Esophagus muscularis mucosa (tissue), 4 donors: ENCODE data around the gene RP9. TPM values are rescaled to one million over a fixed set of nuclear protein-coding genes. Genes with fewer than 3 reads are reported as not detected.

Experiments used
- DNase-seq: peaks from one replicate; pipeline ENCODE4 v3.0.0-alpha.2; 2017; ENCODE audit errors: extremely low spot score
- H3K27ac ChIP-seq, 4 donors: fragments of 200-600 bp; sonication (generic); replicated peaks in 1 of 4; 1 replicate in 3 of 4; 2 replicates in 1 of 4; pipeline ENCODE4 v1.5.1; 2016 to 2019; ENCODE audit warnings: mild to moderate bottlenecking in 1 of 4
- H3K27me3 ChIP-seq, 4 donors: fragments of 200-600 bp; sonication (generic); one replicate each; pipeline versions ENCODE4 v1.5.1 to v1.6.0; 2016 to 2019
- H3K36me3 ChIP-seq, 4 donors: fragments of 200-600 bp; sonication (generic); one replicate each; pipeline ENCODE4 v1.5.1; 2016 to 2019
- H3K4me1 ChIP-seq, 4 donors: fragments of 200-600 bp; sonication (generic); one replicate each; pipeline ENCODE4 v1.5.1; 2016 to 2019
- H3K4me3 ChIP-seq, 4 donors: fragments of 200-600 bp; sonication (generic); 1 replicate in 2 of 4; 2 replicates in 2 of 4; pipeline ENCODE4 v1.5.1; 2016 to 2019; ENCODE audit warnings: mild to moderate bottlenecking in 4 of 4, moderate library complexity in 1 of 4
- H3K9me3 ChIP-seq, 4 donors: fragments of 200-600 bp; sonication (generic); 1 replicate in 3 of 4; 2 replicates in 1 of 4; pipeline ENCODE4 v1.5.1; 2016 to 2019
- EP300 ChIP-seq: sonication (generic); formaldehyde crosslinking; IDR thresholded peaks from one replicate; pipeline ENCODE4 v1.6.1; 2017; ENCODE audit warnings: antibody characterized with exemption
- POLR2A ChIP-seq: fragments of 450-650 bp; IDR thresholded peaks from one replicate; pipeline ENCODE4 v1.6.1; 2017; ENCODE audit warnings: antibody characterized with exemption, moderate library complexity, mild to moderate bottlenecking, low read depth
- POLR2AphosphoS5 ChIP-seq, 2 donors: sonication (generic); formaldehyde crosslinking; IDR thresholded peaks; one replicate each; pipeline ENCODE4 v1.6.1; 2017; ENCODE audit warnings: antibody characterized with exemption in 2 of 2
- WGBS: methylation state at CpG from one replicate; pipeline ENCODE4 v1.1.5; 2018; 5-methylcytosine and 5-hydroxymethylcytosine counted together
- intact Hi-C: fragments of 100-400 bp; cut with DNase I; formaldehyde crosslinking; loops from one replicate; pipeline ENCODE4 v1.15.1; 2023
- total RNA-seq, 4 donors: library from RNA; depleted of rRNA; stranded (reverse); fragments of >200 nt; gene quantifications; one replicate each; pipeline versions ENCODE4 v1.1.0 to v1.2.1, GENCODE V29; 2016
- TF ChIP-seq, protein P1 (sequence below), 3 experiments: fragments of 200-600 bp in 2 of 3; fragments of 450-650 bp in 1 of 3; sonication (generic) in 2 of 3; IDR thresholded peaks; one replicate each; pipeline ENCODE4 v1.5.1; 2017 to 2019; ENCODE audit warnings: antibody characterized with exemption in 3 of 3, mild to moderate bottlenecking in 2 of 3, moderate library complexity in 1 of 3

RP9 gene
- total RNA-seq, 4 donors from 2014 or later = 7.6 to 11.5 (median 10.1) TPM

DNA sequence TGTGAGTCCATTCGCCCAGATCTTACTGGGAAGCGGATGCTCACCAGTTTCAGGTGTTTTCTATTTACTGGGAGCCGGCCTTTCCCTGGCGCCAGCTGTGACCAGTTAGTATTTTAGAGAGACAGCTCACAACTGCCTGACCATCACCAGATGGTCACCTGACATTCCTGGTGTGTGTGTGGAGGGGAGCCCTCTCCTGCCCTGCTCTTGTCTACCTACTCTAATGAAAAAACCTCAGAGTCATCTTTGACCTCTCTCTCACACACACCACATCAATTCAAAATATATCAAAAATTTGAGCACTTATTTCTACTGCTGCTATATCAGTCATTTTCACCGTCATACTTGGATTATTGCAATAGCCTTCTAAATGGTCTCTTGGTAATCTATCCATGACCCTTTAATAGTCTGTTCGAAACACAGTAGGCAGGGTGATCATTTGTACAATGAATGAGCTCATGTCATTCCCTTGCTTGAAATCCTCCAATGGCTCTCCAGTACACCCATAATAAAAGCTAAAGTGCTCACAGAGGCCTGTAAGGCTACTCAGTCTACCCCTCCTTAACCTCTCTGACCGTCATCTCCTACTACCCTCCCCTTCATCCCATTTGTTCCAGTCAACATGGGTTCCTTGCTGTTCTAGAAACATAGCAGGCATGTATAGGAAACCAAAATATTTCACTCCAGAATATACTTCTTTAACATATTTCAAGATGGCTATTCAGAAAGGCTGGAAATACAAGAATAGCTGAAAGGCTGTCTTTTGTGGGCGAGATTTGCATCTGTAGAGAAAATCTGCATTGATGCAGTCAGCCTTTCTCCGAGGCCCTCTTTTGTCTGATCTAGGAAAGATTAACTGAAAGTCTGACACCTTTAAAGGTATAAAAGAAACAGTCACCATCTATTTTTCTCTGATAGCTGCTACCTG lies 29.2 kb downstream of the RP9 start:
- Histone ChIP-seq H3K9me3 (no peaks in the 10 kb centered on the region), H3K27me3 (no peaks in the 10 kb centered on the region), H3K27ac (no peak overlapping the region), H3K4me3 (no peak overlapping the region), H3K36me3 (no peaks in the 10 kb centered on the region), H3K4me1 (no peaks in the 10 kb centered on the region)
- TF ChIP-seq POLR2AphosphoS5 (IDR thresholded peaks at IDR 0.05) (no peak), EP300 (no peak), POLR2A (no peak)
- TF ChIP-seq, protein P1, sequence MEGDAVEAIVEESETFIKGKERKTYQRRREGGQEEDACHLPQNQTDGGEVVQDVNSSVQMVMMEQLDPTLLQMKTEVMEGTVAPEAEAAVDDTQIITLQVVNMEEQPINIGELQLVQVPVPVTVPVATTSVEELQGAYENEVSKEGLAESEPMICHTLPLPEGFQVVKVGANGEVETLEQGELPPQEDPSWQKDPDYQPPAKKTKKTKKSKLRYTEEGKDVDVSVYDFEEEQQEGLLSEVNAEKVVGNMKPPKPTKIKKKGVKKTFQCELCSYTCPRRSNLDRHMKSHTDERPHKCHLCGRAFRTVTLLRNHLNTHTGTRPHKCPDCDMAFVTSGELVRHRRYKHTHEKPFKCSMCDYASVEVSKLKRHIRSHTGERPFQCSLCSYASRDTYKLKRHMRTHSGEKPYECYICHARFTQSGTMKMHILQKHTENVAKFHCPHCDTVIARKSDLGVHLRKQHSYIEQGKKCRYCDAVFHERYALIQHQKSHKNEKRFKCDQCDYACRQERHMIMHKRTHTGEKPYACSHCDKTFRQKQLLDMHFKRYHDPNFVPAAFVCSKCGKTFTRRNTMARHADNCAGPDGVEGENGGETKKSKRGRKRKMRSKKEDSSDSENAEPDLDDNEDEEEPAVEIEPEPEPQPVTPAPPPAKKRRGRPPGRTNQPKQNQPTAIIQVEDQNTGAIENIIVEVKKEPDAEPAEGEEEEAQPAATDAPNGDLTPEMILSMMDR (IDR thresholded peaks at IDR 0.05) = no peak
- no peak for DNase-seq
- 90% methylated on average over 9 of the region's 9 CpGs for WGBS
- intact Hi-C loops = no loop called here

DNA sequence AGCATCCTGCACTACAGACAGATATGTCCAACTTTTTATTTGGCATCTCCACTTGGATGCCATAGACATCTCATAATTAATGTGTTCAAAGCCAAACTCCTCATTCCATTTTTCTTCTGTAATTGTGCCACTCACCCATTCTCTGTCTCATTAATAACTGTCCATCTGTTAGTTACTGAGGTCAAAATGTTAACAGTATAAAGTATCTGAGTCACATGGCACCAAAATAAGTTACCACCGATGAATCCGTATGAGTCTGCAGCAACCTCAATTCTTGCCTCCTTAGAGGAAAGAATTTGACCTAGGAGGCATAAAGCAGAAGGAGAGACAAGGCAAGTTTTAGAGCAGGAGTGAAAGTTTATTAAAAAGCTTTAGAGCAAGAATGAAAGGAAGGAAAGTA lies 30.1 kb downstream of the RP9 start:
- WGBS = 92% methylated on average over 2 of the region's 2 CpGs

DNA sequence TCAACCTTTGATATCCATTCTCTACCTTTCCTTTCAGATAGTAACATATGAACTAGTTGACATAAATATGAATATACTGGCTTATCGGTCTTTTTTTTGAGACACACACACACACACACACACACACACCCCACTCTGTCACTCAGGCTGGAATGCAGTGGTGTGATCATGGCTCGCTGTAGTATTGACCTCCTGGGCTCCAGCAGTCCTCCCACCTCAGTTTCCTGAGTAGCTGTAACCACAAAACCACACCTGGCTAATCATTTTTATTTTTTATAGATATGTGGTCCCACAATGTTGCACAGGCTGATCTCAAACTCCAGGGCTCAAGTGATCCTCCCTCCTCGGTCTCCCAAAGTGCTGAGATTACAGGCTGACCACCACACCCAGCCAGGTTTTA lies 32.5 kb downstream of the RP9 start:
- Histone ChIP-seq H3K27me3 (no peaks in the 10 kb centered on the region), H3K4me1 (peaks cover 5 to 16% (median 12%) of the 10 kb centered on the region in 4 donors), H3K27ac (no peak overlapping the region), H3K4me3 (no peak overlapping the region), H3K9me3 (no peaks in the 10 kb centered on the region), H3K36me3 (no peaks in the 10 kb centered on the region)
- intact Hi-C loops = no loop called here
- no peak for DNase-seq
- 93% methylated on average over 3 of the region's 3 CpGs for WGBS
- TF ChIP-seq POLR2AphosphoS5 (IDR thresholded peaks at IDR 0.05) (no peak), EP300 (no peak), POLR2A (no peak)
- TF ChIP-seq, protein P1 (IDR thresholded peaks at IDR 0.05) = no peak

More for the DNA sequence above, 30.1 kb downstream of the RP9 start:
- Histone ChIP-seq H3K36me3 (no peaks in the 10 kb centered on the region), H3K27ac (no peak overlapping the region), H3K4me1 (no peaks in the 10 kb centered on the region), H3K27me3 (no peaks in the 10 kb centered on the region), H3K4me3 (no peak overlapping the region), H3K9me3 (no peaks in the 10 kb centered on the region)
- TF ChIP-seq, protein P1 (IDR thresholded peaks at IDR 0.05) = no peak
- TF ChIP-seq POLR2AphosphoS5 (IDR thresholded peaks at IDR 0.05) (no peak), EP300 (no peak), POLR2A (no peak)
- no peak for DNase-seq
- intact Hi-C loops = no loop called here

DNA sequence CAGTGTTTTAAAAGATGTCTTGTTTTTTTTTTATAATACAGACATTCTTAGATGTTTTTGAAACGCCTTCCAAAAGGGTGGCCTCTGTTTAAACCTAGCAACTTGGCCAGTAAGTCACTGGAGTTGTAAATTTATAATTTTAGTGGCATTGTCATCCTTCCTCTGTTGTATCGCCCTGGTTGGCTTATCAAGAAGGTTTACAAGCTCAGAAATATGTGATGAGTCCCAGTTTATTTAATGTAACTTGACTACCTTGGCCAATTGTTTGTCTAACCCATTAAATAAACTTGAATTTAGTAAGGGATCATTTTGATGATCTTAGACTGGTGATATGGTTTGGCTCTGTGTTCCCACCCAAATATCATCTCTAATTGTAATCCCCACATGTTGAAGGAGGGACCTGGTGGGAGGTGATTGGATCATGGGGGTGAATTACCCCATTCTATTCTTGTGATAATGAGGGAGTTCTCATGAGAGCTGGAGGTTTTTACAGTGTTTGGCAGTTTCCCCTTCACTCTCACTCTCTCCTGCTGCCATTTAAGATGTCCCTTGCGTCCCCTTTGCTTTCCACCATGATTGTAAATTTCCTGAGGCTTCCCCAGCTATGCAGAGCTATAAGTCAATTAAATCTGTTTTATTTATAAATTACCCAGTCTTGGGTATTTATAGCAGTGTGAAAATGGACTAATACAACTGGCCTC lies 33.2 kb downstream of the RP9 start:
- intact Hi-C loops = no loop called here
- H3K9me3 ChIP-seq = no peaks in the 10 kb centered on the region
- 85% methylated on average over 3 of the region's 3 CpGs for WGBS
- no peak for DNase-seq
- TF ChIP-seq, protein P1 (IDR thresholded peaks at IDR 0.05) = no peak
- no peak for TF ChIP-seq POLR2AphosphoS5 (IDR thresholded peaks at IDR 0.05)
- no peak for TF ChIP-seq EP300
- TF ChIP-seq POLR2A = no peak
- H3K4me1 ChIP-seq = peaks cover 5 to 16% (median 12%) of the 10 kb centered on the region in 4 donors
- no peaks in the 10 kb centered on the region for H3K27me3 ChIP-seq
- no peaks in the 10 kb centered on the region for H3K36me3 ChIP-seq
- H3K4me3 ChIP-seq = no peak overlapping the region
- no peak overlapping the region for H3K27ac ChIP-seq
